Measurements from ENCODE around the gene KRT33A. TPM values are rescaled to one million over a fixed set of nuclear protein-coding genes. Genes with fewer than 3 reads are reported as not detected.
A peak's percentile ranks its signal among the peaks of the same experiment; 100 is the strongest.

Gene KRT33A
- total RNA-seq, 1 experiment from 2014 or later: not detected

- Mint-ChIP-seq H3K36me3 (ENCODE audit: insufficient read depth in 1 of 3, low read depth in 3 of 3) (no peaks in the 10 kb centered on the region), H3K4me1 (peaks cover 0 to 7% of the 10 kb centered on the region in 2 experiments; a peak in 1 of 4 replicates), H3K9me3 (peaks cover 0 to 2% of the 10 kb centered on the region in 2 experiments; a peak in 1 of 5 replicates), H3K27me3 (ENCODE audit: low read depth) (no peaks in the 10 kb centered on the region), H3K4me3 (no peak within 1 kb of the TSS), H3K27ac (peak within 1 kb of the TSS in 2 of 3 experiments; percentile 22 to 42; a peak in 2 of 7 replicates)
- Histone ChIP-seq H4K5ac (ENCODE audit: insufficient read length, low read depth, low read length) (no peak within 1 kb of the TSS), H3K27ac (ENCODE audit: insufficient read length, low read depth, low read length) (no peak within 1 kb of the TSS), H2BK20ac (ENCODE audit: low read depth, low read length, poor library complexity, severe bottlenecking) (no peak within 1 kb of the TSS), H3K9ac (ENCODE audit: extremely low read depth, insufficient read length, low read length) (no peak within 1 kb of the TSS), H3K56ac (ENCODE audit: insufficient read length, low read depth, low read length) (no peak within 1 kb of the TSS), H3K27me3 (ENCODE audit: insufficient read depth, low read length) (no peaks in the 10 kb centered on the region), H3K23ac (ENCODE audit: insufficient read length, low read depth, low read length) (no peak within 1 kb of the TSS), H3K4me1 (ENCODE audit: insufficient read depth, low read length) (no peaks in the 10 kb centered on the region), H2BK12ac (ENCODE audit: insufficient read length, low read depth, low read length) (no peak within 1 kb of the TSS), H3K14ac (ENCODE audit: insufficient read depth, low read length) (no peak within 1 kb of the TSS; the same call in 1 of the 2 replicates), H3T11ph (ENCODE audit: low read length) (no peak within 1 kb of the TSS), H3K4me2 (ENCODE audit: insufficient read depth, insufficient read length, low read length) (no peak within 1 kb of the TSS), H4K20me1 (ENCODE audit: control insufficient read depth, insufficient read depth, insufficient read length) (no peaks in the 10 kb centered on the region), H2BK5ac (ENCODE audit: insufficient read length, low read length) (no peak within 1 kb of the TSS), H3K18ac (ENCODE audit: insufficient read length, low read depth, low read length) (no peak within 1 kb of the TSS), H3K79me2 (ENCODE audit: insufficient read depth, low read length) (no peaks in the 10 kb centered on the region), H3K79me1 (ENCODE audit: insufficient read depth, low read depth, low read length, poor library complexity, severe bottlenecking) (no peaks in the 10 kb centered on the region), H3K9me3 (ENCODE audit: control insufficient read depth, low read depth, low read length) (no peaks in the 10 kb centered on the region), H4K91ac (ENCODE audit: insufficient read length, low read depth, low read length) (no peak within 1 kb of the TSS), H4K8ac (replicated peaks; ENCODE audit: insufficient read length, low read depth, low read length) (no peak within 1 kb of the TSS), H2AK5ac (ENCODE audit: insufficient read length, low read length) (no peak within 1 kb of the TSS), H3K4ac (ENCODE audit: low read depth, low read length) (no peak within 1 kb of the TSS), H3K23me2 (ENCODE audit: insufficient read length, low read depth, low read length, poor library complexity, severe bottlenecking) (no peaks in the 10 kb centered on the region), H2AFZ (ENCODE audit: low read length) (no peak within 1 kb of the TSS), H2BK15ac (ENCODE audit: low read depth, low read length) (no peak within 1 kb of the TSS), H2BK120ac (ENCODE audit: low read depth, low read length, poor library complexity, severe bottlenecking) (no peak within 1 kb of the TSS)
- WGBS (ENCODE audit: extremely low coverage, insufficient read length, low lambda C conversion rate): no CpG with 5 or more reads among the region's 11 CpGs
- DNase-seq: no peak
- TF ChIP-seq CTCF (conservative IDR thresholded peaks at IDR 0.05): no peak
Observed at GRCh38 chr17:41301916-41302901, 48.4 kb downstream of the KRT33A start, which contains the start of gene KRTAP29-1. Gene KRTAP29-1, minus strand, starts transcription at chr17:41302851. Its CDS starts 0 bp downstream, at chr17:41302851.
